Measurements from ENCODE around the gene USP53.
A peak's percentile ranks its signal among the peaks of the same experiment; 100 is the strongest.
"Not testable (repeated sequence)": the region's sequence is repeated elsewhere in the genome, so short reads cannot be mapped to it uniquely, and the experiment has no call there.

USP53 gene

GRCh38 chr4:119229908-119230687 lies 17.6 kb downstream of the USP53 start:
- DNase-seq = no peak

GRCh38 chr4:119231491-119231890 lies 19.0 kb downstream of the USP53 start:
- DNase-seq = no peak

DNA sequence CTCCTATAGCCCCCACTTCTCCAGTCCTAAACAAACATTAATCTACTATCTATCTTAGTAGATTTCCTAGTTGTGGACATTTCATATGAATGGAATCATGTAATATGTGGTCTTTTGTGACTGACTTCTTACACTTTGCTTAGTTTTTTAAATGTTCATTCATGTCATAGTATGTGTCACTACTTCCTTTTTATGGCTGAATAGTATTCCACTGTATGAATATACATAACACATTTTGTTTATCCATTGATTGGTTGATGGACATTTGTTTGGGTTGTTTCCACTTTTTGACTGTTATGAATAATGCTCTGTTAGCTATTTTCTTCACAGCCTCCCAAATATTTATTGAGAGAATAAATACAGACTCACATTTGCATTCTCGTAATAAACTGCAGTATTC lies 19.8 kb downstream of the USP53 start:
- no peak for DNase-seq

- DNase-seq = no peak
These were observed 20.7 kb downstream of the USP53 start for GRCh38 chr4:119233191-119233590.

DNA sequence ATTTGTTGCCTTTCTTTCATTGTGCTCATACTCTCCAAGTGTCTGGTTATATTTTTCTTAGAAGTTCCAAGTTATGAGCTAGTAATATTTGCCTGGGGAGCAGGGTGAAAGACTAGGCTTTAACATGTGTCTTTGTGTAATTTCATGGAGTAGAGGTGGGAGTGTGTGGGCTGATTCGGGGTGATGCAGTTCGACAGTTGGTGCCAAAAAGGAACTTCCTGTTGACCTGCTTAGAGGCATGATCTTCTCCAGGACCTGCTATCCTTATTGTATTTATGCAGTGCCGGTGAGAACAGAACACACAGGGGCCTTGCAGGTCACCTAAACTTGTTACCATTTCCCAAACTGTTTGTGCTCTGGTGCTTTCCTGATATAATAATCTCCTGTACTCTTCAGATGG lies 21.2 kb downstream of the USP53 start:
- DNase-seq = no peak

GRCh38 chr4:119237201-119237600 lies 24.7 kb downstream of the USP53 start:
- DNase-seq = no peak

GRCh38 chr4:119237642-119238041 lies 25.1 kb downstream of the USP53 start:
- no peak for DNase-seq

DNA sequence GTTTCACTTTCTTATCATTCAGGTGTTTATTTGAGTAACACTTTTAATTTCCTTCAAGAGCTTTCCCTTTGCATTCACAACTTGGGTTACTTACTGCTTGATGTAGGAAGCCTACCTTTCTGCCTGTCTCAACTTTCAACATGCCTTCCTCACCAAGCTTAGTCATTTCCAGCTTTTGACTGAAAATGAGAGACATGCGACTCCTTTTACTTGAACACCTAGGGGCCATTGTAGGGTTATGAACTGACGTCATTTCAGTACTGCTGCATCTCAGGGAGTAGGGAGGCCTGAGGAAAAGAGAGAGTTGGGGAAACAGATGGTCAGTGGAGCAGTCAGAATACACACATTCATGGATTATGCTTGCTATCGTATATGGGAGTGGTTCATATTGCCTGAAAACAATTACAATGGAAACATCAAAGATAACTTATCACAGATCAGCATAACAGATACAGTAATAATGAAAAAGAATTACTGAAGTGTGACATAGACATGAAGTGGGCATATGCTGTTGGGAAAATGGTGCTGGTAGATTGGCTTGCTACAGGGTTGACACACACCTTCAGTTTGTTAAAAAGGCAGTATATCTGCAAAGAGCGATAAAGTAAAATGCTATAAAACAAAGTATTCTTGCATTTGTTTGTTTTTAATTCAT lies 25.7 kb downstream of the USP53 start:
- DNase-seq = peak; percentile 34

- no peak for DNase-seq
These were observed 27.6 kb downstream of the USP53 start for GRCh38 chr4:119240128-119240527.

GRCh38 chr4:119240568-119240967 lies 28.1 kb downstream of the USP53 start:
- no peak for DNase-seq

DNA sequence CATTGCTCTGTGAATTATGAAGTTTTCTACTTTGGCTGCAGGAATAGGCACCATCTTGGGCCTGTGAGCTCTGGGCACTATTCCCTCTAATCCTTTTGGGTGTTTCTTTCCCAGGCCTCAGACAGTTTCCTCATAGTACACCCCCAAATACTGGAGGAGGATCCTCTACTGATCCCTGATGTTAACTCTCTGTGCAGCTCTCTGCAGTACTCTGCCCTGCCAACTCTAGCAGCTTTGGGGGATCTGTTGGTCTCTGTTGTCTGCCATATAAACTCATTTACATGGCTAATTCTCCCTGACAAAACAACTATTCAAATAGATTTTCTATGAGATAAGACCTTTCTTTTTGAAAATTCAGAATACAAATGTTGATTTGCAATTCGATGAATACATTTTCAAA lies 29.9 kb downstream of the USP53 start:
- DNase-seq = no peak

DNA sequence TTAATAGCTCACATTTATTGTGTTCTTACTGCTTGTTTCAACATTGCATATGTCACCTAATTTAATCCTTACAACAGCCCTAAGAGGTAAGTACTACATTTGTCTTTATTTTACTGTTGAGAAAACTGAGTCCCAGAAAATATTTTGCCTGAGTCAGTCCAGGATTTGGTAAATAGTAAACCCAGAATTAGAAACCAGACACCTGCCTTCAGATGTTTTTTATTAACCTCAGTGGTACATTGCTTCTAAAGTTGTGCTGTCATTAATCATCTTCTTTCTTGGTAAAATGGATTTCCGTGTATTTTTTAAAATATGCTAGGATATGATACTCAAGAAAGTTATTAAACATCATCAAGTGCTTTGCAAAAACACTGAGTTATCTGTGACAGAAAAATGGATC lies 31.4 kb downstream of the USP53 start:
- DNase-seq = no peak

- no peak for DNase-seq
These were observed 31.8 kb downstream of the USP53 start for GRCh38 chr4:119244344-119244743.

GRCh38 chr4:119244832-119245231 lies 32.3 kb downstream of the USP53 start:
- DNase-seq = no peak

DNA sequence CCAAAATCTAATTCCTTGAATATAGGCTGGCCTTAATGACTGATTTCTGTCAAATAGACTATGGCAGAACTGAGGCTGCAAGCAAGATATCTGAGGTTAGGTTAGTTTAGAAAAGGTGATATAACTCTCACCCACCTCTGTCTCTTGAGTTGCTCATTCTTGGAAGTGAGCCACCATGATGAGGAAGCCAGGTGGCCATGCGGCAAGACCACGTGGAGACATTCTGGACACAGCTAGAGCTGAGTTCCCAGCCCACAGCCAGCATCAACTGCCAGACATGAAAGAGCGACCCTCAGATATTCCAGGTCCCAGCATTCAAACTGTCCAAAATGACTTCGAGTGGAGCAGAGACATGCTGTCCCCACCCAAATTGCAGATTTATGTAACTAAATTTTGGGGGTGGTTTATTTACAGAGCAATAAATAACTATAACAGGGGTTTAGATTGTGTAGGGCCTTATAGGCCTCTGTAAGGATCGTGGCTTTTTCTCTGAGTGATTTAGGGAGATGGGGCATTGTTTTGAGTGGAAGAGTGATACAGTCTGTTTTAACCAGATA lies 33.7 kb downstream of the USP53 start:
- no peak for DNase-seq

GRCh38 chr4:119251037-119251436 lies 38.5 kb downstream of the USP53 start:
- not testable (repeated sequence) for DNase-seq

- not testable (repeated sequence) for DNase-seq
These were observed 42.7 kb downstream of the USP53 start for GRCh38 chr4:119255223-119255622.

DNA sequence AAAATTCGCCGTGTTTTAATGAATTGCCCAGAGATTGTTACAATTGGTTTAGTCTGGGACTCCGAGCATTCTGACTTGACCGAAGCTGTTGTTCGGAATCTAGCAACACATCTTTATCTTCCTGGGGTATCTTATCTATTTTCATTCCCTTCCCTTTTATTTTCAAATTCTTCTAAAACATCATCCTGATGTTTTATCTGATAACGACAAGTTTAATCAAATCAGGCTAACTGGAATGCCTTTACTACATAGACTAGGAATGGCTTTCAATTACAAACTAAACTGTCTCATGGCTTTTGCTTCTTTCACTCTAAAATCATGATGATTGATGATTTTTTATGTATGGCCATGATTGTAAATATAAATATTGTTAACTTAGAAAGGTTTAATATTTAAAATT lies 48.0 kb downstream of the USP53 start:
- DNase-seq = no peak

DNA sequence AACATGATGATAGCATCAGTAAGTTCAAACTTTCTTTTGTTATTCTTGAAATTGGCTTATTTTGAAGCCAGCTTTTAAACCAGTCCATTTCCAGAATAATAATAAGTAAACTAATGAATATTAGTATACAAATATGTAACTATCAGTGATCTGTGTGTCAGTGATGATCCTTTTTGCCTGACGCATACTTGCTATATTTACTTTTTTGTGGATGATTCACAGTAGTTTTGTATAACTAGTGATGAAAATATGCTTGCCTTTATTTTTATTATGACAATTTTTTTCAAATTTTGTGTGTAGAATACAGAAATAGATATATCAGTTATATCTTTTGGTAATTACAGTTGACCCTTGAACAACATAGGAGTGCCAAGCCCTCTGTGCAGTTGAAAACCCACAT lies 49.5 kb downstream of the USP53 start:
- DNase-seq = no peak

DNA sequence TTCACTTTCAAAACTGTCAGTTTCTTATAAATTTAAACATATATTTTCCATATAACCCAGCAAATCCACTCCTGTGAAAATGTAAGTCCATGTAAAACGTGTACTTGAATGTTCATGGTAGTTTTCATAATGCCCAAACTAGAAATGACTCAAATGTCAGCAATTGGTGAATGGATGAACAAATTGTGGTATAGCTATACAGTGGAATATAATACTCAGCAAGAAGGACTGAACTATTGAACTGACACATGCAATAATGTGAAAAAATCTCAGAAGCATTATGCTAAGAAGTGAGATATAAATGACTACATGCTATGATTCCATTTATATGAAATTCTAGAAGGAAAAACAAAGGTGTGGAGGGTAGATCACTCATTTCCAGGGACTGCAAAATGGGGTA lies 52.2 kb downstream of the USP53 start:
- no peak for DNase-seq

DNA sequence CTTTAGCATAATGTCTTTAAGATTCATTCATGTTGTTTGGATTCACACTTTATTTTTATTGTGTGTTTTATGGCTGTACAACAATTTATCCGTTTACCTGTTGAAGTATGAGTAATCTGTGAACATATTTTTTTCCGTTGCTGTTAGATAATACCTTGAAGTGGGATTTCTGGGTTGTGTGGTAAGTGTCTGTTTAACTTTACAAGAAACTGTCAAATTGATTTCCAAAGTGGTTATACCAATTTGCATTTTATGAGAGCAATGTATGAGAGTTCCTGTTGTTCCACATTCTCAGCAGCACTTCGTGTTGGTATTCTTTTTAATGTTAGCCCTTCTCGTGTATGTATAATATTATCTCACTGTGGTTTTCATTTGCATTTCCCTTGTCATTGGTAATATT lies 53.6 kb downstream of the USP53 start:
- no peak for DNase-seq

DNA sequence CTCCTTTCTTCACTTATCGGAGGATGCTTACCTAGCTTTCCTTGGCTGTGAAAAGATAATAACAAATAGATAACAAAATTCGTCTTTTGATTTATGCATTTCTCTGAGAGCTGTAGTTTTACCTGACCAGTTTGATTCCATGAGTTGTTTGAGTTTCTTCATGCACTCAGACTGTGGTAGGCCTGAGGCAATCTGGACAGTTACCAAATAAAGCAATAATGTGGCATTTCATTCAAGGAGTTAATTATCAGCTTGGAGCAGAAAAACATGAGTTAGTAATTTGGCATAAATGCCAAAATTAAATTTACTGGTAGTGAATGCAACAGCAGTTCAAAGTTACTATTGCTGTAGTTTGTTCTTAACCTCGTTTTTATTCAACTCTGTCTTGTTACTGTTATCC lies 56.0 kb downstream of the USP53 start:
- DNase-seq = no peak

- DNase-seq = no peak
These were observed 59.0 kb downstream of the USP53 start for GRCh38 chr4:119271361-119272085.

DNA sequence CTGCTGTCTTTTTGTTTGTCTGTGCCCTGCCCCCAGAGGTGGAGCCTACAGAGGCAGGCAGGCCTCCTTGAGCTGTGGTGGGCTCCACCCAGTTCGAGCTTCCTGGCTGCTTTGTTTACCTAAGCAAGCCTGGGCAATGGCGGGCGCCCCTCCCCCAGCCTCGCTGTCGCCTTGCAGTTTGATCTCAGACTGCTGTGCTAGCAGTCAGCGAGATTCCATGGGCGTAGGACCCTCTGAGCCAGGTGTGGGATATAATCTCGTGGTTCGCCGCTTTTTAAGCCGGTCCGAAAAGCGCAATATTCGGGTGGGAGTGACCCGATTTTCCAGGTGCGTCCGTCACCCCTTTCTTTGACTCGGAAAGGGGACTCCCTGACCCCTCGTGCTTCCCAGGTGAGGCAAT lies 67.0 kb downstream of the USP53 start:
- DNase-seq = not testable (repeated sequence)

Measured in stimulated activated CD8-positive, alpha-beta memory T cell treated with anti-CD3 and anti-CD28 coated beads, Interleukin-4, amount 100 ng/mL, for 48 hours (primary cell).